ENCODE measurements around the gene FARP2. TPM values are rescaled to one million over a fixed set of nuclear protein-coding genes. Genes with fewer than 3 reads are reported as not detected.

Gene FARP2
- total RNA-seq, 1 donor from 2014 or later: 65.0 TPM

GRCh38 chr2:241482126-241482955, 126.3 kb downstream of the FARP2 start:
- no peak overlapping the region for H3K27ac Mint-ChIP-seq (ENCODE audit: unreplicated experiment)
- Histone ChIP-seq H2AFZ (ENCODE audit: low read depth, low read length) (no peak overlapping the region), H4K20me1 (ENCODE audit: insufficient read depth, low read length) (peaks cover 3% of the 10 kb centered on the region), H3K27ac (ENCODE audit: low read depth, low read length) (no peak overlapping the region), H3K79me2 (ENCODE audit: insufficient read depth, low read length) (no peaks in the 10 kb centered on the region), H3K36me3 (ENCODE audit: insufficient read depth, low read length) (no peaks in the 10 kb centered on the region), H3K4me2 (ENCODE audit: low read length) (no peak overlapping the region), H3K9ac (ENCODE audit: low read length) (no peak overlapping the region), H3K9me3 (ENCODE audit: insufficient read depth, low read depth, low read length) (no peaks in the 10 kb centered on the region), H3K4me1 (ENCODE audit: insufficient read depth, low read length) (no peaks in the 10 kb centered on the region), H3K27me3 (ENCODE audit: insufficient read depth, low read length) (no peaks in the 10 kb centered on the region), H3K4me3 (ENCODE audit: insufficient read depth, low read depth, low read length) (no peak overlapping the region)
- H3K36me3 Mint-ChIP-seq (ENCODE audit: low read depth, unreplicated experiment): peaks cover 18% of the 10 kb centered on the region
- FAIRE-seq (no peak), DNase-seq (ENCODE audit: low read depth) (no peak)
- H3K4me3 Mint-ChIP-seq (ENCODE audit: unreplicated experiment): no peak overlapping the region
- H3K9me3 Mint-ChIP-seq (ENCODE audit: unreplicated experiment): no peaks in the 10 kb centered on the region
- TF ChIP-seq CTCF (IDR thresholded peaks at IDR 0.05; ENCODE audit: insufficient read depth, low read depth, low read length): no peak
- no peak for TF ChIP-seq EZH2 (IDR thresholded peaks at IDR 0.05; ENCODE audit: insufficient read depth, low read length)
- peaks cover 2% of the 10 kb centered on the region for H3K4me1 Mint-ChIP-seq (ENCODE audit: low read depth, unreplicated experiment)
- H3K27me3 Mint-ChIP-seq (ENCODE audit: low read depth, unreplicated experiment): peaks cover 8% of the 10 kb centered on the region

- H3K9ac ChIP-seq (ENCODE audit: low read length): no peak overlapping the region
- FAIRE-seq (no peak), DNase-seq (ENCODE audit: low read depth) (no peak)
- TF ChIP-seq CTCF (IDR thresholded peaks at IDR 0.05; ENCODE audit: insufficient read depth, low read depth, low read length) (no peak), EZH2 (IDR thresholded peaks at IDR 0.05; ENCODE audit: insufficient read depth, low read length) (no peak)
- Mint-ChIP-seq H3K27me3 (ENCODE audit: low read depth, unreplicated experiment) (peaks cover 8% of the 10 kb centered on the region), H3K4me3 (ENCODE audit: unreplicated experiment) (no peak overlapping the region), H3K36me3 (ENCODE audit: low read depth, unreplicated experiment) (peaks cover 18% of the 10 kb centered on the region), H3K27ac (ENCODE audit: unreplicated experiment) (no peak overlapping the region), H3K4me1 (ENCODE audit: low read depth, unreplicated experiment) (peaks cover 2% of the 10 kb centered on the region), H3K9me3 (ENCODE audit: unreplicated experiment) (no peaks in the 10 kb centered on the region)
- no peaks in the 10 kb centered on the region for H3K9me3 ChIP-seq (ENCODE audit: insufficient read depth, low read depth, low read length)
- H3K4me3 ChIP-seq (ENCODE audit: insufficient read depth, low read depth, low read length): no peak overlapping the region
- no peaks in the 10 kb centered on the region for H3K36me3 ChIP-seq (ENCODE audit: insufficient read depth, low read length)
- H4K20me1 ChIP-seq (ENCODE audit: insufficient read depth, low read length): peaks cover 3% of the 10 kb centered on the region
- no peaks in the 10 kb centered on the region for H3K4me1 ChIP-seq (ENCODE audit: insufficient read depth, low read length)
- H2AFZ ChIP-seq (ENCODE audit: low read depth, low read length): no peak overlapping the region
- no peaks in the 10 kb centered on the region for H3K79me2 ChIP-seq (ENCODE audit: insufficient read depth, low read length)
- H3K27me3 ChIP-seq (ENCODE audit: insufficient read depth, low read length): no peaks in the 10 kb centered on the region
- no peak overlapping the region for H3K4me2 ChIP-seq (ENCODE audit: low read length)
- H3K27ac ChIP-seq (ENCODE audit: low read depth, low read length): no peak overlapping the region
Measured at GRCh38 chr2:241483305-241483704, 127.2 kb downstream of the FARP2 start.

Data from astrocyte (in vitro differentiated cells and primary cell).